HG03432 (cell line): ENCODE measurements around the gene FAM186B.

ENCODE experiments used
- ATAC-seq: cut with Tn5 transposase; IDR thresholded peaks from one replicate; pipeline ENCODE4 v1.9.1; 2021; ENCODE audit warnings: mild to moderate bottlenecking, moderate library complexity; ENCODE audit not compliant: unreplicated experiment

FAM186B gene

DNA sequence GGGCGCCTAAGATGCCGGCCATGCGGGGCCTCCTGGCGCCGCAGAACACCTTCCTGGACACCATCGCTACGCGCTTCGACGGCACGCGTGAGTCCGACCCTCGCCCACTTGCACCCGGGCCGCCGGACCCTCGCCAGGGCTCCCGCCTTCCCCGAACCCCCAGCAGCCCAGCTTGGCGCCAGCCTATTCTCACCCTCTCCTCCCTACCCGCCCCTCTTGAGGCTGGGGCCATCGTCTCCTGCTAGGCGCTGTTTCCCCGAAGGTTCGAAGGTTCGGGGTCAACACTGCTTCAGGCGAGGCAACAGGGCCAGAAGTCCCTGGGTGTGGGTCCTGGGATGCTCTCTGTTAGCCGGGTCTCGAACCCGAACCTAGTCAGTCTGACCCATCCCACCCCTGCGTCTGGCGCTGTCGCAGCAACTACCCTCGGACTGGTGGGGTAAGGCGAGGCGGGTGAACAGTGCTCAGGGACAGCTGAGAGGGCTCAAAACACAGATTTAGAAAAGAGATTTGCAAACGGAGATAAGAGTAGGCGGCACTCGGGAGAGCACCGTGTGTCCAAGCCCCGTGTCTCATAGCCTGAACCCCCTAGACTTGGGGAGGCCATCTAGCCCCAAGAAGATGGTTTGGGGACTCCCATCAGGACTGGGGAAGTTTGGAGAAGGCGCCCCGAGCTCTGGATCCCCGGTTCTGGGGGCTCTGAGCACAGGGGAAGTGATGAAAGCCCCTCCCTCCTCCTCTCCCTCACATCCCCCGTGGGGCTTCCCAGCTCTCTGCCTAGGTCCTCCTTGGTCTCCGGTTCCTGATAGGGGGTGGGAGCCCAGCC, 65.8 kb downstream of the FAM186B start:
- no peak for ATAC-seq

- ATAC-seq = peak; percentile 68
Measured at GRCh38 chr12:49538510-49539403, 66.7 kb downstream of the FAM186B start, which contains the start of gene KCNH3. TSS of gene KCNH3 (plus strand) at chr12:49539030. CDS start at chr12:49539417, 387 bp downstream.

DNA sequence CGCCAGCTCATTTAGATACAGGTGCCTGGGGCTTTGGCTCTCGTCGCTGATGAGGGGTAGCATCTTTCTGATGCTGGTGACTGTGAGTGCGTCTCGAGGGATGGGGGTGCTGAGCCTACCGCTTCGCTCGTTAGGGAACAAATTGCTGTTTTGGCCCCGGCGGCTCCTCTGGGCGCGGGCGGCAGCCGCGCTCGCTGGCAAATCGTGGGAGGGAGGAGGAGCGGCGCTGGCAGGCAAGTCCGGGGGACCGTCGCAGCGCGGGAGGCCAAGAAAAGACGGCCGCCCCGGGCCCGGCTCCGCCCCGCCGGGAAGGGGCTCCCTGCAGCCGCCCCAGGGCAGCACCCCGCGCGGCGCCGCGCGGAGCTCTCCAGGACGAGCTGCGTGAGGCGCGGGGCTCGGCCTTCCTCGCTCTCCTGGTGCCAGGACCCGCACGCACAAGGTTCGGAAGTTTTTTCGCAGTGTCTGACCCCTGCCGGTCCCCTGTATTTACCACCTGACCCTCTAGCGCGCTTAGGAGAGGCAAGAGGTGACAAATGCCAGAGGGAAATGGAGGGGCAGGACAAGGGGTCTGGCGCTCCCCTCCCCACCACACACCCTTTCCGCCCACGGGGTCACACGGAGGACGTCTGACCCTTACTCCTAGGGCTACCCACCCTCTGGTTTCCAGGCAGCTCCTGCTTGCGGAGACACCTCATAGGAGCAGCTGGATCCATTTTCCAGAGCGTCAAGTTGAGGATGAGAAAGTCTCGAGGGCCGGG, 67.5 kb downstream of the FAM186B start:
- no peak for ATAC-seq
